HG03103 (cell line): ENCODE data around the gene ZNF582.
"Not testable (repeated sequence)": the region's sequence is repeated elsewhere in the genome, so short reads cannot be mapped to it uniquely, and the experiment has no call there.

Experiments used
- ATAC-seq: cut with Tn5 transposase; IDR thresholded peaks from one replicate; pipeline ENCODE4 v1.9.1; 2021; ENCODE audit warnings: low read depth; ENCODE audit not compliant: unreplicated experiment

Gene ZNF582

GRCh38 chr19:56355517-56355916, 37.8 kb downstream of the ZNF582 start:
- ATAC-seq, result no peak

- no peak for ATAC-seq
Observed at GRCh38 chr19:56351208-56351607, 42.1 kb downstream of the ZNF582 start.

GRCh38 chr19:56350416-56351045, 42.8 kb downstream of the ZNF582 start:
- ATAC-seq, result no peak

GRCh38 chr19:56348289-56348877, 45.0 kb downstream of the ZNF582 start:
- no peak for ATAC-seq

- ATAC-seq, result no peak
Observed at GRCh38 chr19:56347163-56347778, 46.1 kb downstream of the ZNF582 start.

GRCh38 chr19:56341948-56342347, 51.4 kb downstream of the ZNF582 start:
- ATAC-seq, result no peak

GRCh38 chr19:56339031-56339430, 54.3 kb downstream of the ZNF582 start:
- ATAC-seq, result not testable (repeated sequence)

GRCh38 chr19:56337077-56337476, 56.3 kb downstream of the ZNF582 start:
- ATAC-seq, result not testable (repeated sequence)

GRCh38 chr19:56335371-56335770, 58.0 kb downstream of the ZNF582 start:
- ATAC-seq, result not testable (repeated sequence)

GRCh38 chr19:56333506-56333905, 59.8 kb downstream of the ZNF582 start:
- no peak for ATAC-seq
